Loucy (cell line): ENCODE results near the gene CLK2.

Source experiments
- H2AFZ ChIP-seq: fragments of 200-600 bp; sonication (generic); 2 replicates; pipeline ENCODE4 v1.6.0; 2016; ENCODE audit warnings: antibody characterized with exemption, mild to moderate bottlenecking, low read length, moderate library complexity
- H3F3A ChIP-seq: fragments of 200-600 bp; 2 replicates; pipeline ENCODE4 v1.6.0; 2016; ENCODE audit warnings: antibody characterized with exemption, low read depth, mild to moderate bottlenecking
- H3K27me3 ChIP-seq: fragments of 200-600 bp; sonication (generic); 2 replicates; pipeline ENCODE4 v1.6.1; 2014; ENCODE audit warnings: low read length, mild to moderate bottlenecking; ENCODE audit not compliant: insufficient read depth, poor library complexity, severe bottlenecking
- H3K36me3 ChIP-seq: fragments of 200-600 bp; sonication (generic); 2 replicates; pipeline ENCODE4 v1.6.1; 2016; ENCODE audit warnings: low read length; ENCODE audit not compliant: insufficient read depth
- H3K4me1 ChIP-seq: fragments of 200-600 bp; sonication (generic); 2 replicates; pipeline ENCODE4 v1.5.1; 2014; ENCODE audit warnings: low read length, mild to moderate bottlenecking; ENCODE audit not compliant: insufficient read depth, poor library complexity, severe bottlenecking
- H3K4me2 ChIP-seq: fragments of 200-600 bp; sonication (generic); 2 replicates; pipeline ENCODE4 v1.6.0; 2014; ENCODE audit warnings: antibody characterized with exemption, low read length, low read depth, mild to moderate bottlenecking; ENCODE audit not compliant: poor library complexity, severe bottlenecking
- H3K4me3 ChIP-seq: fragments of 200-600 bp; sonication (generic); 2 replicates; pipeline ENCODE4 v1.5.1; 2014; ENCODE audit warnings: low read length, mild to moderate bottlenecking, mixed read lengths; ENCODE audit not compliant: poor library complexity, severe bottlenecking
- H3K79me2 ChIP-seq: fragments of 200-600 bp; sonication (generic); 2 replicates; pipeline ENCODE4 v1.6.1; 2014; ENCODE audit warnings: low read length; ENCODE audit not compliant: insufficient read depth
- H3K9ac ChIP-seq: fragments of 200-600 bp; sonication (generic); 2 replicates; pipeline ENCODE4 v1.6.0; 2014; ENCODE audit warnings: mild to moderate bottlenecking, low read depth, low read length, moderate library complexity; ENCODE audit not compliant: poor library complexity, severe bottlenecking
- H3K9me2 ChIP-seq: fragments of 200-600 bp; sonication (generic); replicated peaks from 2 replicates; pipeline ENCODE4 v1.6.1; 2016; ENCODE audit warnings: low read depth, low read length, mixed read lengths
- H3K9me3 ChIP-seq: fragments of 200-600 bp; sonication (generic); 2 replicates; pipeline ENCODE4 v1.6.1; 2014; ENCODE audit warnings: mild to moderate bottlenecking, antibody characterized with exemption, low read length, low read depth; ENCODE audit not compliant: insufficient read depth
- H4K20me1 ChIP-seq: fragments of 200-600 bp; sonication (generic); 2 replicates; pipeline ENCODE4 v1.6.0; 2014; ENCODE audit warnings: antibody characterized with exemption, low read length, mild to moderate bottlenecking; ENCODE audit not compliant: insufficient read depth, poor library complexity, severe bottlenecking
- CTCF ChIP-seq: fragments of 200-600 bp; sonication (generic); conservative IDR thresholded peaks from 2 replicates; pipeline ENCODE4 v1.5.1; 2014; ENCODE audit warnings: mild to moderate bottlenecking, antibody characterized with exemption, low read length
- EZH2phosphoT487 ChIP-seq: fragments of 200-600 bp; IDR thresholded peaks from 2 replicates; pipeline ENCODE4 v1.6.1; 2018; ENCODE audit warnings: antibody characterized with exemption, mild to moderate bottlenecking, moderate library complexity, borderline replicate concordance

CLK2 gene

GRCh38 chr1:155254714-155255242 is 18.5 kb downstream of the CLK2 start:
- H3K79me2 ChIP-seq = peaks cover 9% of the 10 kb centered on the region; the same call in 1 of the 2 replicates
- H3K9me3 ChIP-seq = no peaks in the 10 kb centered on the region
- H3K4me1 ChIP-seq = peaks cover 26% of the 10 kb centered on the region
- peak overlapping the region; percentile 60 for H2AFZ ChIP-seq
- no peak for TF ChIP-seq CTCF
- no peak for TF ChIP-seq EZH2phosphoT487
- peak overlapping the region; percentile 85 for H3K4me2 ChIP-seq
- peak overlapping the region; percentile 77 for H3K9ac ChIP-seq
- no peaks in the 10 kb centered on the region; the same call in 1 of the 2 replicates for H3F3A ChIP-seq
- H3K4me3 ChIP-seq = peak overlapping the region; percentile 79
- no peaks in the 10 kb centered on the region for H3K27me3 ChIP-seq
- H3K9me2 ChIP-seq = no peaks in the 10 kb centered on the region
- H4K20me1 ChIP-seq = no peaks in the 10 kb centered on the region
- H3K36me3 ChIP-seq = peaks cover 3% of the 10 kb centered on the region; the same call in 1 of the 2 replicates

GRCh38 chr1:155254228-155254713 is 19.0 kb downstream of the CLK2 start:
- Histone ChIP-seq H3F3A (no peaks in the 10 kb centered on the region; the same call in 1 of the 2 replicates), H4K20me1 (no peaks in the 10 kb centered on the region), H3K4me2 (peak overlapping the region; percentile 85), H3K79me2 (peaks cover 9% of the 10 kb centered on the region; the same call in 1 of the 2 replicates), H2AFZ (no peak overlapping the region), H3K9me3 (no peaks in the 10 kb centered on the region), H3K9ac (peak overlapping the region; percentile 77), H3K4me1 (peaks cover 26% of the 10 kb centered on the region), H3K4me3 (peak overlapping the region; percentile 79), H3K36me3 (peaks cover 3% of the 10 kb centered on the region; the same call in 1 of the 2 replicates), H3K9me2 (no peaks in the 10 kb centered on the region), H3K27me3 (no peaks in the 10 kb centered on the region)
- no peak for TF ChIP-seq CTCF
- no peak for TF ChIP-seq EZH2phosphoT487

- H3K36me3 ChIP-seq = peaks cover 3% of the 10 kb centered on the region; the same call in 1 of the 2 replicates
- H4K20me1 ChIP-seq = no peaks in the 10 kb centered on the region
- TF ChIP-seq CTCF = no peak
- H3K4me2 ChIP-seq = peak overlapping the region; percentile 85
- peak overlapping the region; percentile 79 for H3K4me3 ChIP-seq
- peaks cover 26% of the 10 kb centered on the region for H3K4me1 ChIP-seq
- peak overlapping the region; percentile 77 for H3K9ac ChIP-seq
- H2AFZ ChIP-seq = no peak overlapping the region
- no peaks in the 10 kb centered on the region for H3K9me2 ChIP-seq
- H3K9me3 ChIP-seq = no peaks in the 10 kb centered on the region
- H3F3A ChIP-seq = no peaks in the 10 kb centered on the region; the same call in 1 of the 2 replicates
- no peaks in the 10 kb centered on the region for H3K27me3 ChIP-seq
- peaks cover 9% of the 10 kb centered on the region; the same call in 1 of the 2 replicates for H3K79me2 ChIP-seq
These were observed 19.5 kb downstream of the CLK2 start for GRCh38 chr1:155253797-155254196.
